ENCODE data around the gene CLDN3.

CLDN3 gene

GRCh38 chr7:73749931-73750776 is 19.9 kb downstream of the CLDN3 start:
- peaks cover 2% of the 10 kb centered on the region for H3K9me3 Mint-ChIP-seq
- no peak overlapping the region for H3K4me3 Mint-ChIP-seq
- no peak for ATAC-seq
- H3K4me1 Mint-ChIP-seq = peaks cover 6% of the 10 kb centered on the region
- H3K36me3 Mint-ChIP-seq = no peaks in the 10 kb centered on the region
- no peaks in the 10 kb centered on the region for H3K27me3 Mint-ChIP-seq
- no peak overlapping the region for H3K27ac Mint-ChIP-seq

DNA sequence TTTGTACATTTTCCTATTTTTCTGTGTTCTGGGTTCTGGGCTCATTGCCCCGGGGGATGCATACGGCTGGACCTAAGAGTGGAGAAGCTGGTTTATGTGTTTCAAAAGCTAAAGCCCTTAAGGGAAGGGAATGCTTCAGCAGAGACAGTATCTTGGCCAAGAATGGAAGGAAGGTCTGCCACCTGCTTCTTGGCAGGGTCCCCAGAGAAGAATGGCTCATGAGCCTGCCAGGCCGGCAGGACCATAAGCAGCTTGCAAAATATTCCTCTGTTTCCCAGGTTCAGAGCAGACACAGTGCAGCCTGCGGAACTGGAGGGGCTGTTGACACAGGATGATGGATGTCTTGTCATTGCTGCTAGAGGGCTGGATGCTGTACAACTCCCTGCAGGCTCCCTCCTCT is 23.7 kb downstream of the CLDN3 start:
- Mint-ChIP-seq H3K9me3 (no peaks in the 10 kb centered on the region), H3K4me1 (peaks cover 25% of the 10 kb centered on the region), H3K4me3 (no peak overlapping the region), H3K27ac (no peak overlapping the region), H3K36me3 (no peaks in the 10 kb centered on the region), H3K27me3 (no peaks in the 10 kb centered on the region)
- no peak for ATAC-seq

- H3K27ac Mint-ChIP-seq = no peak overlapping the region
- H3K4me3 Mint-ChIP-seq = no peak overlapping the region
- H3K9me3 Mint-ChIP-seq = no peaks in the 10 kb centered on the region
These were observed 27.1 kb downstream of the CLDN3 start for GRCh38 chr7:73742753-73743641.

GRCh38 chr7:73742338-73742752 is 27.7 kb downstream of the CLDN3 start:
- Mint-ChIP-seq H3K27me3 (no peaks in the 10 kb centered on the region), H3K36me3 (no peaks in the 10 kb centered on the region), H3K9me3 (no peaks in the 10 kb centered on the region), H3K4me1 (peaks cover 34% of the 10 kb centered on the region), H3K27ac (no peak overlapping the region), H3K4me3 (no peak overlapping the region)
- no peak for ATAC-seq

More at GRCh38 chr7:73742753-73743641, 27.1 kb downstream of the CLDN3 start:
- ATAC-seq = no peak
- Mint-ChIP-seq H3K4me1 (peaks cover 27% of the 10 kb centered on the region), H3K36me3 (no peaks in the 10 kb centered on the region), H3K27me3 (no peaks in the 10 kb centered on the region)

DNA sequence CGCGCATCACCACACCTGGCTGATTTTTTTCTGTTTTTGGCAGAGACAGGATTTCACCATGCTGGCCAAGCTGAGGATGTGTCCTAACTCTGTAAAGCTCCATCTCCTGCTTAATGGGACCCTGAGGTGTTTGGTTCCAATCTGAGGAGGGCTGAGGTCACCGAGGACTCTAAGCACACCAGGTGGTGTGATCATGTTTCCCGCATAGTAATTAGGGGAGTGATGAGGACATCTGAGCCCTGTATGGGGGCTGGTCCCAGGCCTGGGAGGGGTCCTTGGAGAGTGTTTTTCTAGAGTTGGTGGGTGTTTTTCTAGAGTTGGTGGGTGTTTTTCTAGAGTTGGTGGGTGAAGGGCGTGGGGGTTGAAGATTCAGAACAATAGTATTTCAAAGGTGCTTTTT is 28.5 kb downstream of the CLDN3 start:
- H3K9me3 Mint-ChIP-seq = no peaks in the 10 kb centered on the region
- no peak overlapping the region for H3K27ac Mint-ChIP-seq
- ATAC-seq = no peak
- no peaks in the 10 kb centered on the region for H3K36me3 Mint-ChIP-seq
- H3K4me3 Mint-ChIP-seq = no peak overlapping the region
- peaks cover 36% of the 10 kb centered on the region for H3K4me1 Mint-ChIP-seq
- H3K27me3 Mint-ChIP-seq = no peaks in the 10 kb centered on the region

DNA sequence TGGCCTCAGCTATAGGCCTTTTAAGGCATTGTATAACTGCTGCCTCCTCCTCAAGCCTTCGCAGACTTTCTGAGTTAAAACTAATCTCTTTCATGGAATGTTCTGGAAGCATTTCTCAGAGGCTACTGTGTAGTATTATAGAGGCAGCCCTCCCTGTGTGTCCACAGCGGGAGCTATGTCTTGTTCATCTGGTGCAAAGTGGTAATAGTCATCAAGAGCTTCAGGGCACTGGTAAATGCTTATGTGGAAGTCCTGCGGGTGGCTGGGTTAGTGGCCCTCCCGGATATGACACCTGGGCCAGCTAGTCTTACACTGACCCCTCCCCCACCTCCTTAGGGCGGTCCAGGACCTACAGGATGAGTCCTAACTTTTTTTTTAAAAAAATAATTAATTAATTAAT is 29.3 kb downstream of the CLDN3 start:
- no peak overlapping the region for H3K27ac Mint-ChIP-seq
- H3K9me3 Mint-ChIP-seq = no peaks in the 10 kb centered on the region
- H3K36me3 Mint-ChIP-seq = no peaks in the 10 kb centered on the region
- peak overlapping the region; percentile 31 for H3K4me3 Mint-ChIP-seq
- no peaks in the 10 kb centered on the region for H3K27me3 Mint-ChIP-seq
- H3K4me1 Mint-ChIP-seq = peaks cover 36% of the 10 kb centered on the region
- ATAC-seq = no peak

DNA sequence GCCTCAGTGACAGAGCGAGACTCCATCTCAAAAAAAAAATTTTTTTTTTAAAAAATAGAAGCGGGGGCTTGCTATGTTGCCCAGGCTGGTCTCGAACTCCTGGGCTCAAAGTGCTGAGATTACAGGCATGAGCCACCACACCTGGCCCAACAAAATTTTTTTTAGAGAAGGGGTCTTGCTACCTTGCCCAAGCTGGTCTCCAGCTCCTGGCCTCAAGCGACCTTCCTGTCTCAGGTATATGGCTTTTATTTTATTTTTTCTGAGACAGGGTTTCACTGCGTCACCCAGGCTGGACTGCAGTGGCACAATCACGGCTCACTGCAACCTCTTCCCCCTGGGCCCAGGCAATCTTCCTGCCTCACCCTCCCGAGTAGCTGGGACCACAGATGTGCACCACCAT is 29.9 kb downstream of the CLDN3 start:
- Mint-ChIP-seq H3K27me3 (no peaks in the 10 kb centered on the region), H3K4me1 (peaks cover 37% of the 10 kb centered on the region), H3K27ac (no peak overlapping the region), H3K36me3 (no peaks in the 10 kb centered on the region), H3K9me3 (no peaks in the 10 kb centered on the region), H3K4me3 (peak overlapping the region; percentile 31)
- ATAC-seq = no peak

DNA sequence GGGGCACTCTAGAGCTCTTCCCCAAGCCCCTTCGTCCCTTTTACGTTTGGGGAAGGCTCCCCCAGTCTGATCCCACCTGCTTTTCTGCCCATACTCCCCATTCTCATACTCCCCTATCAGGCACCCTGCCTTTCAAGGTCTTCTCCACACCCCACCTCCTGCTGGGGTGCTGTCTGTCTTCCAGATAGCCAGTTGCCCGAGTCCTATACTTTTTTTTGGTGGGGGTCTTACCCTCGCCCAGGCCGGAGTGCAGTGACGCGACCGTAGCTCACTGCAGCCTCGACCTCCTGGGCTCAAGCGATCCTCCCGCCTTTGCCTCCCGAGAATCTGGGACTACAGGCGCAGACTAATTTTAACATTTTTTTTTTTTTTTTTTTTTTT is 30.7 kb downstream of the CLDN3 start:
- peak; percentile 0 for ATAC-seq
- Mint-ChIP-seq H3K4me3 (peak overlapping the region; percentile 95), H3K27me3 (no peaks in the 10 kb centered on the region), H3K9me3 (no peaks in the 10 kb centered on the region), H3K36me3 (no peaks in the 10 kb centered on the region), H3K4me1 (peaks cover 45% of the 10 kb centered on the region), H3K27ac (peak overlapping the region; percentile 94)

- H3K4me1 Mint-ChIP-seq = peaks cover 44% of the 10 kb centered on the region
- no peaks in the 10 kb centered on the region for H3K27me3 Mint-ChIP-seq
- peak within 1 kb of the TSS; percentile 94 for H3K27ac Mint-ChIP-seq
- peak; percentile 97 for ATAC-seq
- no peaks in the 10 kb centered on the region for H3K36me3 Mint-ChIP-seq
- no peaks in the 10 kb centered on the region for H3K9me3 Mint-ChIP-seq
- H3K4me3 Mint-ChIP-seq = peak within 1 kb of the TSS; percentile 95
These were observed 31.3 kb downstream of the CLDN3 start, which contains the start of gene ABHD11 for GRCh38 chr7:73738612-73739386. Gene ABHD11, minus strand, starts transcription at chr7:73738802. Its CDS starts 32 bp downstream, at chr7:73738770.

DNA sequence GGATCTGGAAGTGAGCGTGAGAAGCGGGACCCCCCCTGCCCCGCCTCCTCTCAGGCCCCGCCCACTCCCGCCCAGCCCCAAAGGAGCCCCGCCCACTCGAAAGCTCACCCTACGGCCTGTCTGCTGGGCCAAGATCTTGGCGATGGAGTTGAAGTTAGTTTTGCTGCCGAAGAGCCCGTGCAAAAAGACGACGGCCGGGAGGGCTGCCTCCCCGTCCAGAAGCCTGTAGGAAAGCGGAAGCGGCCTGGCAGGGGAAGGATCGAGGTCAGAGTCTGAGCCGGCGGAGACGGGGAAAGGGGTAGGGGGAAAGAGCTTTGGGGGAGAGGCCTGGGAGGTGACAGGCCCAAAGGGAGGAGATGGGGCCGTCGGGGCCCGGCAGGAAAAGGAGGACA is 31.9 kb downstream of the CLDN3 start:
- Mint-ChIP-seq H3K9me3 (no peaks in the 10 kb centered on the region), H3K36me3 (no peaks in the 10 kb centered on the region), H3K27ac (peak overlapping the region; percentile 94), H3K27me3 (no peaks in the 10 kb centered on the region), H3K4me3 (peak overlapping the region; percentile 95), H3K4me1 (peaks cover 38% of the 10 kb centered on the region)
- peak; percentile 39 for ATAC-seq

GRCh38 chr7:73737491-73738219 is 32.4 kb downstream of the CLDN3 start:
- H3K36me3 Mint-ChIP-seq = no peaks in the 10 kb centered on the region
- no peak for ATAC-seq
- H3K4me1 Mint-ChIP-seq = peaks cover 32% of the 10 kb centered on the region
- peak overlapping the region; percentile 95 for H3K4me3 Mint-ChIP-seq
- H3K9me3 Mint-ChIP-seq = no peaks in the 10 kb centered on the region
- H3K27ac Mint-ChIP-seq = peak overlapping the region; percentile 94
- no peaks in the 10 kb centered on the region for H3K27me3 Mint-ChIP-seq

DNA sequence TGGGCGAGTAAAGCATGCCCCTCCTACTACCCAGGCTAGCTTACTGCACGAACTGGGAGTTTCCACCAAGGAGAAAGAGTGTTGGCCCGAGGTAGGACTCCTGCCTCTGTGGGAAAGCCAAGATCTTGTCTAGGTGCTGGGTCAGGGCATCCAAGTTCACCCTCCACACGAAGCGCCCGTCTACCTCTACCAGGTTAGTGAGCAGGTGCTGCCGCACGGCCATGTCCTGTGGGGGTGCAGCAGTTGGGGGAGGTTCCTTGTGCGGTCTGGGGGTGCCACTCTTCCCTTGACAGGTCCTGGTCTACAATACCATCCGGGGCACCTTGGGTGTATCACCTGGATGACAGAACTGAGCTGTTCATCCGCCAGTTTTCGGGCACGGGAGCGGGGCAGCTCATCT is 33.2 kb downstream of the CLDN3 start:
- no peak for ATAC-seq
- Mint-ChIP-seq H3K9me3 (no peaks in the 10 kb centered on the region), H3K4me3 (peak overlapping the region; percentile 95), H3K27me3 (no peaks in the 10 kb centered on the region), H3K4me1 (peaks cover 27% of the 10 kb centered on the region), H3K36me3 (no peaks in the 10 kb centered on the region), H3K27ac (no peak overlapping the region)

DNA sequence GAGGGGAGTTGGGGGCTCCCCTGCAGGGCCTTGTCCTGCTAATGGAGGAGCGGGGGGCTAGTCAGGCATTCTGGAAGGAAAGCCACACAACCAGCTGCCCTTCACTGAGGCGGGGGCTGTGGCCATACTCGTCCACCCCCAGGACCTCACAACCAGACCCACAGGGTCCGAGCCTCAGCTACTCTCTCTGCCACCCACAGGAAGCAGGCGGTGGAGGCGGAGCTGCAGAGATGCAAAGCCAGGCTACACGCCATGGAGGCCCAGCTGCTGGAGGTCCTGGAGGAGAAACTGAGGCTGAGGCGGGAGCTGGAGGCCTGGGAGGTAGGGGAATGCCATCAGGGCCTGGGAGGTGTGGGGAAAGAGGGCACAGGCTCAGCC is 34.6 kb downstream of the CLDN3 start:
- H3K4me3 Mint-ChIP-seq = no peak overlapping the region
- no peak overlapping the region for H3K27ac Mint-ChIP-seq
- ATAC-seq = no peak
- H3K4me1 Mint-ChIP-seq = peaks cover 27% of the 10 kb centered on the region
- H3K27me3 Mint-ChIP-seq = no peaks in the 10 kb centered on the region
- H3K9me3 Mint-ChIP-seq = no peaks in the 10 kb centered on the region
- H3K36me3 Mint-ChIP-seq = no peaks in the 10 kb centered on the region

GRCh38 chr7:73734619-73735527 is 35.2 kb downstream of the CLDN3 start:
- H3K4me3 Mint-ChIP-seq = no peak overlapping the region
- H3K27me3 Mint-ChIP-seq = no peaks in the 10 kb centered on the region
- H3K9me3 Mint-ChIP-seq = no peaks in the 10 kb centered on the region
- no peaks in the 10 kb centered on the region for H3K36me3 Mint-ChIP-seq
- peak; percentile 44 for ATAC-seq
- peaks cover 27% of the 10 kb centered on the region for H3K4me1 Mint-ChIP-seq
- H3K27ac Mint-ChIP-seq = no peak overlapping the region
